ENCODE measurements around the gene CDK2AP2. TPM values are rescaled to one million over a fixed set of nuclear protein-coding genes. Genes with fewer than 3 reads are reported as not detected.

CDK2AP2 gene
- total and polyA plus RNA-seq, 9 of the 15 experiments (the other 6 are each of a cell fraction or from before 2014, with no cell fraction given): 4.4 to 47.4 (median 21.7) TPM

- TF ChIP-seq ZNF407 (IDR thresholded peaks at IDR 0.05; ENCODE audit: low read depth): no peak
- no peak for TF ChIP-seq MEF2A (IDR thresholded peaks at IDR 0.05; ENCODE audit: control insufficient read depth, low read depth, low read length)
- no peak for TF ChIP-seq KLF10 (CRISPR knock-in tag; IDR thresholded peaks at IDR 0.05)
- no peak for TF ChIP-seq HNRNPH1 (optimal IDR thresholded peaks at IDR 0.05; ENCODE audit: low read depth, low read length)
- no peak for TF ChIP-seq MGA (IDR thresholded peaks at IDR 0.05)
- no peak for TF ChIP-seq SNAPC5 (CRISPR knock-in tag; IDR thresholded peaks at IDR 0.05)
- no peak for TF ChIP-seq LCOR (CRISPR knock-in tag; IDR thresholded peaks at IDR 0.05)
Observed at GRCh38 chr11:67505605-67506396, 2.2 kb downstream of the CDK2AP2 start (continued).
